Calu3 (cell line): ENCODE data around the gene CD200. TPM values are rescaled to one million over a fixed set of nuclear protein-coding genes. Genes with fewer than 3 reads are reported as not detected.

Source experiments
- BruUV-seq: library from RNA; stranded (reverse); fragments of 400-500 nt; replicated peaks from 2 replicates; lab custom pipeline; 2021; lab: Mats Ljungman, UMichigan
- CTCF ChIA-PET: fragments of 300-600 bp; sonication (Branson Sonifier 250); formaldehyde crosslinking; loops from one replicate; lab custom pipeline; 2022; ENCODE audit warnings: antibody characterized with exemption; lab: Charles Lee
- DNase-seq: peaks from one replicate; pipeline ENCODE4 v3.0.0; 2022
- H3K27ac Mint-ChIP-seq: one replicate; pipeline ENCODE4 v1.8.0; 2022; ENCODE audit warnings: mixed read lengths; ENCODE audit not compliant: unreplicated experiment
- H3K27me3 Mint-ChIP-seq: one replicate; pipeline ENCODE4 v1.8.0; 2022; ENCODE audit warnings: mixed read lengths; ENCODE audit not compliant: unreplicated experiment
- H3K36me3 Mint-ChIP-seq: one replicate; pipeline ENCODE4 v1.8.0; 2022; ENCODE audit warnings: mild to moderate bottlenecking, moderate library complexity, mixed read lengths; ENCODE audit not compliant: insufficient read depth, unreplicated experiment
- H3K4me1 Mint-ChIP-seq: one replicate; pipeline ENCODE4 v1.8.0; 2022; ENCODE audit warnings: mild to moderate bottlenecking, low read depth, mixed read lengths; ENCODE audit not compliant: unreplicated experiment
- H3K4me3 Mint-ChIP-seq: one replicate; pipeline ENCODE4 v1.8.0; 2022; ENCODE audit warnings: mild to moderate bottlenecking, low read depth, moderate library complexity, mixed read lengths; ENCODE audit not compliant: unreplicated experiment
- H3K9me3 Mint-ChIP-seq: one replicate; pipeline ENCODE4 v1.8.0; 2022; ENCODE audit warnings: low read depth, mixed read lengths; ENCODE audit not compliant: unreplicated experiment
- CTCF ChIP-seq: fragments of 200-600 bp; IDR thresholded peaks from one replicate; pipeline ENCODE4 v1.8.0; 2022; ENCODE audit warnings: antibody characterized with exemption; ENCODE audit not compliant: unreplicated experiment
- intact Hi-C: fragments of 100-400 bp; cut with micrococcal nuclease; formaldehyde crosslinking; loops from one replicate; pipeline ENCODE4 v1.10.0; 2022; ENCODE audit not compliant: unreplicated experiment
- total RNA-seq: library from RNA; stranded (reverse); gene quantifications from 2 replicates; pipeline ENCODE4 v1.2.3, GENCODE V29; 2022

The CD200 gene
- total RNA-seq, 1 experiment from 2014 or later, result not detected

GRCh38 chr3:112351036-112351435 lies 18.1 kb downstream of the CD200 start:
- H3K27ac Mint-ChIP-seq, result no peak overlapping the region
- no peak for TF ChIP-seq CTCF
- H3K9me3 Mint-ChIP-seq, result no peaks in the 10 kb centered on the region
- H3K4me1 Mint-ChIP-seq, result no peaks in the 10 kb centered on the region
- intact Hi-C loops, result no loop called here
- CTCF ChIA-PET, result no interaction called here
- H3K4me3 Mint-ChIP-seq, result no peak overlapping the region
- BruUV-seq, result no TSS peak
- peaks cover 15% of the 10 kb centered on the region for H3K27me3 Mint-ChIP-seq
- no peaks in the 10 kb centered on the region for H3K36me3 Mint-ChIP-seq
- no peak for DNase-seq

GRCh38 chr3:112351823-112352222 lies 18.9 kb downstream of the CD200 start:
- Mint-ChIP-seq H3K4me1 (no peaks in the 10 kb centered on the region), H3K27ac (no peak overlapping the region), H3K36me3 (no peaks in the 10 kb centered on the region), H3K27me3 (peaks cover 7% of the 10 kb centered on the region), H3K9me3 (no peaks in the 10 kb centered on the region), H3K4me3 (no peak overlapping the region)
- CTCF ChIA-PET, result no interaction called here
- DNase-seq, result no peak
- intact Hi-C loops, result no loop called here
- TF ChIP-seq CTCF, result no peak
- BruUV-seq, result no TSS peak

- intact Hi-C loops, result no loop called here
- no peaks in the 10 kb centered on the region for H3K27me3 Mint-ChIP-seq
- H3K4me1 Mint-ChIP-seq, result no peaks in the 10 kb centered on the region
- H3K4me3 Mint-ChIP-seq, result no peak overlapping the region
- no peak overlapping the region for H3K27ac Mint-ChIP-seq
- no peak for DNase-seq
- CTCF ChIA-PET, result interaction anchor here (0.6 kb wide), 1 partner anchor 65 kb away, joined by 3 read pairs; no protein-coding TSS in a partner anchor
- H3K9me3 Mint-ChIP-seq, result no peaks in the 10 kb centered on the region
- TF ChIP-seq CTCF, result no peak
- H3K36me3 Mint-ChIP-seq, result no peaks in the 10 kb centered on the region
- BruUV-seq, result no TSS peak
Measured at GRCh38 chr3:112352720-112353119, 19.8 kb downstream of the CD200 start.

- DNase-seq, result no peak
- no peak for TF ChIP-seq CTCF
- CTCF ChIA-PET, result interaction anchor here (0.6 kb wide), 1 partner anchor 66 kb away, joined by 3 read pairs; no protein-coding TSS in a partner anchor
- Mint-ChIP-seq H3K36me3 (no peaks in the 10 kb centered on the region), H3K27me3 (no peaks in the 10 kb centered on the region), H3K27ac (no peak overlapping the region), H3K4me1 (peaks cover 2% of the 10 kb centered on the region), H3K4me3 (no peak overlapping the region), H3K9me3 (no peaks in the 10 kb centered on the region)
- intact Hi-C loops, result no loop called here
- no TSS peak for BruUV-seq
Measured at GRCh38 chr3:112353365-112353764, 20.4 kb downstream of the CD200 start.
